NCI-H345 treated with DMSO at 0.1 percent for 48 hours (cell line): ENCODE measurements around the gene SPARCL1.
"Not testable (repeated sequence)": the region's sequence is repeated elsewhere in the genome, so short reads cannot be mapped to it uniquely, and the experiment has no call there.

ENCODE experiments used
- DNase-seq: peaks from one replicate; lab custom pipeline; 2025; ENCODE audit not compliant: unreplicated experiment; lab: John Stamatoyannopoulos, UW

Gene SPARCL1

DNA sequence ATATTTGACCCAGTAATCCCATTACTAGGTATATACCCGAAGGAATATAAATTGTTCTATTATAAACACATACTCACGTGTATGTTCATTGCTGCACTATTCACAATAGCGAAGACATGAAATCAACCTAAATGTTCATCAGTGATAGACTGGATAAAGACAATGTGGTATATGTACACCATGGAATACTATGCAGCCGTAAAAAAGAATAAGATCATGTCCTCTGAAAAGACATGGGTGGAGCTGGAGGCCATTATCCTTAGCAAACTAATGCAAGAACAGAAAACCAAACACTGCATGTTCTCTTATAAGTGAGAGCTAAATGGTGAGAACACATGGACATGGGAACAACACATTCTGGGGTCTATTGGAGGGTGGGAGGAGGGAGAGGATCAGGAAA, 70.3 kb downstream of the SPARCL1 start:
- DNase-seq, result no peak

- no peak for DNase-seq
Observed at GRCh38 chr4:87451537-87451936, 77.6 kb downstream of the SPARCL1 start.

- DNase-seq, result not testable (repeated sequence)
Observed at GRCh38 chr4:87446375-87446774, 82.8 kb downstream of the SPARCL1 start.

GRCh38 chr4:87445964-87446363, 83.2 kb downstream of the SPARCL1 start:
- no peak for DNase-seq

DNA sequence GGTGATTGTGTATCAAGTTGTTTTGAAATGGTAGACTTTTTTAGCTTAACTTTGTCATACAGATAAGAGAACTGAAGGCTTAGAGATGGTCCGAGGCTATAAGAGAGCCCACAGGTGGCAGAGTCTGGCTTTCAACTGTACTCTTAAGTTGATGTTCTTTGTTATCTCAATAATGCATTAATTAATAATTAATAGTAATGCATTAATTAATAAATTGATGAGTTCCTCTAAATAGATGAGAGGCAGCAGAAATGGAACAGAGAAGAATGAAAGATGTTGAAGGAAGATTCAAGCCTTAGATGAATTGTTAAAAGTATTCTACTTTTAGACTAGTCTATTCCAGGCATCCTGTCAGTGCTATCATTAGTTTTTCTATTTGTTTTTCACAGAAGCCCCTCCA, 84.4 kb downstream of the SPARCL1 start:
- no peak for DNase-seq

DNA sequence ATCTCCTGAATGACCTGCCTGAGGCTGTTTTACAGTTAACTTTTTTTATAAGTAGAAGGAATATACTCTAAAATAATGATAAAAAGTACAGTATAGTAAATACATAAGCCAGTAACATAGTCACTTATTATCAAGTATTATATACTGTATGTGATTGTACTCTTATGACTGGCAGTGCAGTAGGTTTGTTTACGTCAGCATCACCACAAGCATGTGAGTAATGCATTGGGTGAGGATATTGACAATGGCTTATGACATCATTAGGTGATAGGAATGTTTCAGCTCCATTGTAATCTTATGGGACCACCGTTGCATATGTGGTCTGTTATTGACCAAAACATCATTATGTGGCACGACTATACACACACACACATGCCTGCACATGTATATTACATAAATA, 86.3 kb downstream of the SPARCL1 start:
- DNase-seq, result no peak

GRCh38 chr4:87433342-87433741, 95.8 kb downstream of the SPARCL1 start:
- DNase-seq, result no peak

GRCh38 chr4:87430038-87430437, 99.1 kb downstream of the SPARCL1 start:
- no peak for DNase-seq

DNA sequence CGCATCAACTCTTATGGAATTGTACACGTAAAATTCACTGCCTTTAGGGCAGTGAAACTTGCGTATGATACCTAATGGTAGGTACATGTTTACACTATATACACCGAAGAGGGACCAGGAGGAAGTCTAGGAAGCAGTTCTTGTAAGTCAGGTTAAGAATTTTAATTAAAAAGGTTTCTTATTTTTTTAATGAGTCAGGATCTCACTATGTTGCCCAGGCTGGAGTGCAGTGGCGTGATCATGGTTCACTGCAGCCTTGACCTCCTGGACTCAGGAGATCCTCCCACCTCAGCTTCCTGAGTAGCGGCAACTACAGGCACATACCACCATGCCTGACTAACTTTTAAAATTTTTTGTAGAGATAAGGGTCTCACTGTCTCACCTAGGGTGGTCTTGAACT, 100.2 kb downstream of the SPARCL1 start:
- DNase-seq, result no peak

- no peak for DNase-seq
Observed at GRCh38 chr4:87427518-87427868, 101.7 kb downstream of the SPARCL1 start.

DNA sequence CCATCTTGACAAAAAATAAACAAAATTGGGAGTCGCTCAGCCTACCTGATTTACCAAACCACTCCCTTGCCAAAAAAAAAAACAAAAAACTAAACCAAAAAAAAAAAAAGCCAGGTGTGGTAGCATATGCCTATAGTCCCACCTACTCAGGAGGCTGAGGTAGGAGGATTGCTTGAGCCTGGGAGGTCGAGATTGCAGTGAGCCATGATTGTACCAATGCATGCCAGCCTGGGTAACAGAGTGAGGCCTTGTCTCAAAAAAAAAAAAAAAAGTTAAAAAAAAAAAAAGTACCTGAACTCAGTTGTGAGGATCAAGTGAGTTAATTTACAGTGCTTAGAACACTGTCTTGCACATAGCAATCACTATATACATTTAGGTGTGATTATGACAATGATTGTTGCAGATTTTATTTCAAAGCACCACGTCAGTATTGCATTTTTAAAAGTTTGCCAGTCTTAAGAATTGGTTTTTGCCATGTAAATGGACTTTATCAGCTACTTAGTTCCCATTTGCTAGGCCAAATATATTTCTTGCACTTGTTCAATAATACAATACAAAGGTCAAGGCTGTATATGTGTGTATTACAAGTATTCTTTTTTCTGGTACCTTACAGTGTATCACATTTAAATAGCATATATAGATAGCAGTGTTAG, 102.2 kb downstream of the SPARCL1 start:
- no peak for DNase-seq

DNA sequence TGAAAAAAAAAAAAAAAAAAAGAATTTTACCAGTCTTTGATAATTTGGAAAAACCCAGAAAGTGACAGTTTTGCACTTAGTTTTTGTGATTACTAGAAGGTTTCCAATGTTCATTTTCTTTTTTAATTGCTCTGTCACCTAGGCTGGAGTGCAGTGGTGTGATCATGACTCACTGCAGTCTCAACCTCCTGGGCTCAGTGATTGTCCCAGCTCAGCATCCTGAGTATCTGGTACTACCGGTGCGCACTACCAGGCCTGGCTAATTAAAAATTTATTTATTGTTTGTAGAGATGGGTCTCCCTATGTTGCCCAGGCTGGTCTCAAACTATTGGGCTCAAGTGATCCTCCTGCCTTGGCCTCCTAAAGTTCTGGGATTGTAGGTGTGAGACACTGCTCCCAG, 103.5 kb downstream of the SPARCL1 start:
- DNase-seq, result no peak

- DNase-seq, result not testable (repeated sequence)
Observed at GRCh38 chr4:87424099-87424543, 105.1 kb downstream of the SPARCL1 start.
